ENCODE data around the gene SLAMF9.

- TF ChIP-seq CTCF (IDR thresholded peaks at IDR 0.05): no peak
- no peak for TF ChIP-seq POLR2A (IDR thresholded peaks at IDR 0.05)
Measured at GRCh38 chr1:159968901-159969300, 14.9 kb upstream of the SLAMF9 start.

Data from thyroid gland (tissue), 4 donors.